ENCODE measurements around the gene ERC1.

ERC1 gene

DNA sequence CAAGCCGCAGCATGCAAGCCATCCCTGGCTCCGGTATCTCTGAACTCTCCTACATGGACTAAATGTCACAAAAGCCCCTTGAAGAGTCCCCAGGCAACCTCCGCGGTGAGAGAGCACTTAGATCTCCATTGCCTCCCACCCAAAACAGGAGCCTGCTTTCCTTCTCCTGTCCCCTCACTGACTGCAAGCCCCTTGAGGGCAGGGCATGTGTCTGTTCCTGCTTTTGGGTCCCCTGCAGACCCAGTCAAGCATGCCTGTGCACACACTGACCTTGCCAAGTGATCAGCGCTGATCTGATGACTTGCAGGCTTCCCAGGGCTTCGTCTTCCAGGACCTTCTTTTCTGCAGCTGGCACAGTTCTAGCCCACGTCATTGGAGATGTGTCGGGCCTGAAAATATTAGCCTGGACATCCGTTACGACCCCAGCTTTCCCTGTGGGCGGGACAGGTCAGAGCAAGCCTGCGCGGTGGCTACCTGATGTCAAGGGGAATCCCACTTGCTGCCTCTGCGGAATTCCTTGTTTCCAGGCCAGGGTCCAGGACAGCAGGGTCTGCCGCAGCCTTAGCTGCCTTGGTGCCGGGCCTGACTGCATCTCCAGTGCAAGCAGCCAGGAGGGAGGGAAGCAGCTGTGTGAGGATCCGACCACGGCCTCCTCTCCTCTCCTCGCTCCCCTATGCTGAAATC, 510.8 kb downstream of the ERC1 start:
- no peak for DNase-seq

DNA sequence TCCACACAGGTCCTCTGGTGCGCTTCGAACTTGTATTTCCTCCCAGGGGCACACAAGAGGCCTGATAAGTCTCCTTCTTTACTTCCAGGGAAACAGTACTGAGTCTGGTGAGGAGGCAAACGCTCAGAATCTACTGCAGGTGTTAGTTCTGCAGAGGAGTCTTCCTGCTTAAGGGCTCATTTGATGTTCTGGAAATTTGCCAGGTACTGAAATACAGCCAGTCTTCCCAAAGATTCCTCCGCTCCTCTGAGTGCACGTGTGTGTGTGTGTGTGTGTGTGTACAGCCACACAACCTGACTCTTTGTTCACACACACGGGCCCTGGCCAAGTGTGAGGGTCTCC, 511.3 kb downstream of the ERC1 start:
- no peak for DNase-seq

DNA sequence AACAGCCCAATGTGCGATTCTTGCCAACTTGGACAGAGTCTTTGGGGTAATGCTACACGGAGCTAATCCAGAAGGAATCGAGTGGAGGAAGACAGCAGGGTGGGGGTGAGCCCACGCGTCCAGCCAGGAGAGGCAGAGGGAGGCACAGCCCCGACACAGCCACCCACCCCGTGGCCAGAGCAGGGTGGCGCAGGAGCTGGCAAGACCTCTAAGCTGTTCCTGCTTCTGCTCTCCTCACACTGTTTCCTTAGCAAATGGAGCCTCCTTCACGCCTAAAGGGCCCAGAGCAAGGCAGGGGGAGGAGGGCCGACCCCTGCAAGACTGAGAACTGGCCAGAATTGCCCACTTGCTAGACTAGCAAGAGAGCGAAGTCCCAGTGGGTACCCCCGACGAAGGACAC, 511.8 kb downstream of the ERC1 start:
- DNase-seq: no peak

DNA sequence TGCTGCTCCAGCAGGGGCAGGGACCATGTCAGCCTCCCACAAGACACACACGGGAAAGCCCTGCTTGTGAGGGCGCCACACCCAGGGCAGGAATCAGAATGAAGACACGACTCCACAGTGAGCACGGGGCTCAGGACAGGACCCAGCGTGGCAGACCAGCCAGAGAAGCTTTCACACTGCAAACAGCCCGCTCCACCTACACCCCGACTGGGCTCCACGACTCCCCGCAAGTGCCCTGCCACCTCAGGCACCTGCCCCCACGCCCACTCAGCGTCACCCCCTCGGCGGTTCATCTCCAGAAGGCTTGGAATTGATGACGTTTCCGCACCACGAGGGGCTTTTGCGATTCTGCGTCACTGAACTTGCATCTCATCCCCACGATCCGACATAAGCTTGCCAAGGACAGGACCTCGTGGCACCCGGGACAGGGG, 512.3 kb downstream of the ERC1 start:
- no peak for DNase-seq

DNA sequence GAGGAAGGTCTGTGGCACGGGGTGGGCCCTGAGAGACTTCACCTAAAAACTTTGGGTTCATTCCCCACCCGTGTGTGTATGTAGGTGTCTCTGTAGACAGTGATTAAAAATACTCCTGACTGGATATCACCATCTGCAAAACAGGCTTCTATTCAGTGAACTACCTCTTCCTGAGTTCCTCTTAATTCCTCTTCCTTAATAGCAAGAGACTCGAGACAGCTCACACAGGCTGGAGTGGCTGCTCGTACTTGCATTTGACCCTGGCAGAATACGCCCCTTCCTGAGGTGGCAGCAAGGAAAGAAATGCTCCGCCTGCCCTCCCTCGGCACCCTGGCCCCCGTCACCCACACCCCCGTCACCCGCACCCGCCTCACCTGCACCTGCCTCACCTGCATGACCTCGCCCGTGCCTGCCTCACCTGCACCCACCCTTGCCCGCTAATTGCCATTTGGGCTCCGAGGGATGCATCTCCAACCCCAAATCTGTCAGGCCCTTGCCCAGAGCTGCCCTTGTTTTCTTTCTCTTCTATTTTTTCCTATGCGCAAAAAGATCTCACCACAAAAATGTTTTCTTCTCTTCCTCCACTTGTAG, 513.4 kb downstream of the ERC1 start:
- no peak for DNase-seq

DNA sequence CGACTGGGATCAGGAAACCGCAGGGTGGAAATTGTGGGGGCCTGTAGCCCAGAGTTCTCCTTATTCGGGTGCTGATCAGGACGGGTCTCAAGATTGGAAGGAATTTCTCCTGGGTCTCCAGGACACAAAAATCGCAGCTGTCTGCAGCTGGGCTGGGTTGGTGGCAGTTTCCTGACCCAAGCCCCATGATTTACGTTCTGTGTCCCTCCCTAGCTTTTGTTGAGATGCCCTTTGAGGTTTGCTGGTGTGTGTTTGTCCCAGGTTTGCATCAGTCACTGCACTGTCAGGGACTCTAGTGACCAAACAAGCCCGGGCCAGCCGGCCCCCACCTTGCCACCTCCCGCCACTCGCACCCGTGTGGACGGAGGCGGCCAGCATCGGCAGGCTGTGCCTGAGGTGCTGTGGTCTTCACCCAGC, 513.9 kb downstream of the ERC1 start:
- no peak for DNase-seq

DNA sequence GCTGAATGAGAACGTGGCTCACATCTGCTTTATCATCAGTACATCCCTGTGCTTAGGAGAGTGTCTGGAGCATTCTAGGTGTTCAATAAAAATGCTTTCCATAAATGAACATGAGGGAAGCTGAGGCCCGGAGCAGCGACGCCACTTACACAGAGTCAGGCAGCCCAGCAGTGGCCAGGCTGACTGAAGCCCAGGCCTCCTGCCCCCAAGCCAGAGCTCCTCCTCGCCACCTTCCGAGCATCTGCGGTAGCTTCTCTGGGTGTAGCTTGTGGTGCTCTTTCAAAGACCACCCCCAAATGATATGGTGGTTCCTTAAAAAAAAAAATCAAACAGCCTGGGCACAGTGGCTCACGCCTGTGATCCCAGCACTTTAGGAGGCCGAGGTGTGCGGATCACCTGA, 514.6 kb downstream of the ERC1 start:
- DNase-seq: no peak

DNA sequence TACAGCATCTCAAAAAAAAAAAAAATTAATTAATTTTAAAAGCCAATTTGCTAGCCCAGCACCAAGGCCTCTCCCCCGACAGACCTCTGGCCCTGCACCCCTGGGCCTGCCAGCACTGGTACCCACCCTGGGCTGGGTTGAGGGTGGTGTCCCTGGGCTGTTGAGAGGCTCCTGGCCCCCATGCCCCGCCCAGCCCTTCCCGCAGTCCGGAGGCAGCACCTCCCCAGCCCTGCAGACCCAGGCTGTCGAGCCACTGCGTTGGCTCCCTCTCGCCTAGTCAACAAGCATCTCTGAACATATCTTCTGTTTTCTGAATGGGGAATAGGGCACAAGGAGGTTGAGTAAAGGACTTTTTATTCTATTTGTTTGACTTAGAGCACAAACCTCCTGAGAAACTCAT, 516.3 kb downstream of the ERC1 start:
- no peak for DNase-seq

DNA sequence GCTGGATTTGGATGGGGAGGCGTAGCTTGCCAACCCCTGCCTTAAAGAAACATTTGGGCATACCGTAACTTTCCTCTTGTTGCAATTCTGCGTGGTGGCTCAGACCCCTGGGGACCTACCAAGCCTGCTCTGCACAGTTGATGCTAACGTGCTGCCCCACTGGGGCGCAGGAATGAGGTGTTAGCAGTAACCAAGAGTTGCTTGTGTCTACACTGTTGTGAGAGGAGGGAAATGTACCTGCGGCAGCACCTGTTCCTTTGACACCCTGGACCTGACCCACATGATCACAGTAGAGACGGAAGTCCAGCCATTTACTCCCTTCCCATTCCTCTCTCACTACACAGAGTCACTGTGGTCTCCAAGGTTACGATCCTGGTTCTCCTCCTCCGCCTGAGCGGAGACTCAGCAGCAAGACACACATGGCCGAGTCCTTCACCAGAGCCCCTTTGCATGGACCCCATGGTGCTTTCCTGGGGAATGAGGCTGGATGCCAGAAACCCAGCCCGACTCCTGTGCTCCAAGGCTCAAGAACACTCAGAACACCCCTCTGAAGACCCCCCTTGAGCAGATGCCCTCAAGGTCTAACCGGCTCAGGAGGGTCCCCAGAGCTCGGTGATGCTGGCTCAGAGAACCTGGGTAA, 518.5 kb downstream of the ERC1 start:
- no peak for DNase-seq

DNA sequence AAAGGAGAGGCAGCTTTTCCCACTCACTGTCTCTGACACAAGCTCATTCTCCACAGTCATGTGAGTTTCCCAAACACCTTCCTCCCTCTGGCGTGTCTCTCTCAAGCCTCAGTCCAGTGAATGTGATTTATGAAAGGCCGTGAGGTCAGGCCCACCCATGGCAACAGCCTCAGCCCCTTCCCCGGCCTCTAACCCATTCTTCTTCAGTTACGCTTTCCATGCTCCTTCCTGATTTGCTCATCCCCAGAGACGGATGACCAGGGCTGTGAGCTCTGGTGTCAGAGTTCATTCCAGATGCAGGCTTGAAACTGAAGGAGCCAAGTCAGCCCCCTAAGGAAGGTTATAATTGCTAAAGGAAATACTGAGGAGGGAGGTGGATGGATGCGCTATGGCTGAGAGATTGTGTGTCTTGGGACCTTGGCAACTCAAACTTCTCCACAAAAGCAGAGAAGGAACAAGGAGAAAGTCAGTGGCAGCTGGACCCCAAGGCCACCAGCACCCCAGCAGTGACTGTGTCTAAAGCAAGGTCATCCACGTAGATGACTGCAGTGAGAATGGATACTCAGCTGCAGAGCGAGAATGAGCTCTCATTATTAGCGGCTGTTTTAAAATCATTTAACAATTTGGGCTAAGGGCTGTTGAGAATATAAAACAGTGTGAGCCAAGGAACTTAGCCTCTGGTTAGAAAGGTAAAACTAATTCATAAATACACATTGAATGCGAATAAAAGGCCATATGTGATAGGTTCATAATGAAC, 519.2 kb downstream of the ERC1 start:
- DNase-seq: no peak

DNA sequence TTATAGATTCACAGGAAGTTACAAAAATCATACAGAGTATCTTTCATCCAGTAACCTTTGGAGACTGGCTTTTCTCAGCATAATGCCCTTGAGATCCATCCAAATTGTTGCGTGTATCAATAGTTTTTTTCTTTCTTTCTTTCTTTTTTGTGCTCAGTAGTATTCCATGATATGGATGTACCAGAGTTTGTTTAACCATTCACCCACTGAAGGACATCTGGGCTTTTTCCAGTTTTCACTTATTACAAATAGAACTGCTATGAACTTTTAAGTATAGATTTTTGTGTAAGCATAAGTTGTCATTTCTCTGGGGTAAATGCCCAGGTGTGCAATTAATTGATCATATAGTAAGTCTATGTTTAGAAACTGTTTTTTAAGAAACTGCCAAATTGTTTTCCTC, 524.0 kb downstream of the ERC1 start:
- DNase-seq: no peak

DNA sequence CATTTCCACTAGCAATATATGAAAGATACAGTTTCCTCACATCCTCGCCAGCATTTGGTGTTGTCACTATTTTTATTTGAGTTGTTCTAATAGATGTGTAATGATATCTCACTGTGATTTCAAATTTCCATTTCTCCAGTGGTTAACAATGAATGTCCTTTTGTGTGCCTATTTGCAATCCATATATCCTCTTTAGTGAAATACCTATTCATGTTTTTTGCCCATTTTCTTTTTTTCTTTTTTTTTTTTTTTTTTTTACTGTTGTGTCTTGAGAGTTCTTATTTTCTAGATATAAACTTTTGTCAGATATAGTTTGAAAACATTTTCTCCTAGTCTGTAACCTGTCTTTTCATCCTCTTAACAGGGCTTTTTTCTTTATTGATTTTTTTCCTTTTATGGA, 524.4 kb downstream of the ERC1 start:
- DNase-seq: no peak

DNA sequence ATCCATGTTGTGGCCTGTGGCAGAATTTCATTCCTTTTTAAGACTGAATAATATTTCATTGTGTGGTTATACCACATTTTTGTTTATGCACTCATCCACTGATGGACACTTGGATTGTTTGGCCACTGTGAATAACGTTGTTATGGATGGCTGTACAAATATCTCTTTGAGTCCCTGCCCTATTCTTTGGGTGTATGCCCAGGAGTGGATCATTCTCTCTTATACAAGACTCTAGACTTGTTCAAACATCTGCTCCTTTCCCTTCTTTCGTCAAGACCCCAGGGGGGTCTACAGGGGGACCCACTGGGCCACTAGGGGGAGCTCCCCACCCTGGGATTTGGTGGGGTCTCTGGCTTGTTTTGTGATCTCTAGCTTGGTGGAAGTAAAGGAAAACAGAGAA, 526.0 kb downstream of the ERC1 start:
- no peak for DNase-seq

DNA sequence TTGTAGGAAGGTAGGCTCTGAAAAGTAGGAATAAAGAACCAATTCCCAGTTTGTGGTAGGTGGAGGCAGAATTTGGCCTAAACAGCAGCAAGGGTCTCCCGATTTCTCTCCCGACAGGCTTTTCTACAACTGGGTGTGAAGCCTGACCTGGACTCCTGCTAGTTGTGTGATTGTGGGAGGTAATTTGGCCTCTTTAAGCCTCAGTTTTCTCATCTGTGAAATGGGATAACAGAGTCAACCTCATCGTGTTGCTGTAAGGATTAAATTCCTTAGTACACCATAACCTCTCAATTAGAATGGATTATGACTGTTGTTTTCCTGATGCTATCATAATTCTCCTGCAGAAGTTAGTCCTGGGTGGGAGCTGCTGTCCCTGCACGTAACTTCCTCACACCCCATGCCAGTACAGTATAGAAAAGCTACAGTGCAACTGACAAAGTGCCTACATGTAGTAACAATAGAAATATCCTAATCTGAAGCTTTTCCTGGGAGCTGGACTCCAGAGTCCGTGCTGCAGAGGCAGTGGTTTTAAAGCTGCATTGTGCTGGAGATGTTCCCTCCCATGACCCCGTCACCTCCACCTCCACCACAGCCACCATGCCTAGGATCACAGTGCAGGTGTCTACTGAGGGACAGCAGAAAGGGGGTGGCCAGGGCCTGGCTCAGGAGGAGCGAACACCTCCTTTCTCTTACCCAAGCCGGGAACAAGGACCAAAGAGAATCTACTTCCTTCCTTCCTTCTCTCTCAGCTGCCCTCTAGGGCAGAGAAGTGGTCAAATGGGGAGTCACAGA, 526.9 kb downstream of the ERC1 start:
- no peak for DNase-seq

DNA sequence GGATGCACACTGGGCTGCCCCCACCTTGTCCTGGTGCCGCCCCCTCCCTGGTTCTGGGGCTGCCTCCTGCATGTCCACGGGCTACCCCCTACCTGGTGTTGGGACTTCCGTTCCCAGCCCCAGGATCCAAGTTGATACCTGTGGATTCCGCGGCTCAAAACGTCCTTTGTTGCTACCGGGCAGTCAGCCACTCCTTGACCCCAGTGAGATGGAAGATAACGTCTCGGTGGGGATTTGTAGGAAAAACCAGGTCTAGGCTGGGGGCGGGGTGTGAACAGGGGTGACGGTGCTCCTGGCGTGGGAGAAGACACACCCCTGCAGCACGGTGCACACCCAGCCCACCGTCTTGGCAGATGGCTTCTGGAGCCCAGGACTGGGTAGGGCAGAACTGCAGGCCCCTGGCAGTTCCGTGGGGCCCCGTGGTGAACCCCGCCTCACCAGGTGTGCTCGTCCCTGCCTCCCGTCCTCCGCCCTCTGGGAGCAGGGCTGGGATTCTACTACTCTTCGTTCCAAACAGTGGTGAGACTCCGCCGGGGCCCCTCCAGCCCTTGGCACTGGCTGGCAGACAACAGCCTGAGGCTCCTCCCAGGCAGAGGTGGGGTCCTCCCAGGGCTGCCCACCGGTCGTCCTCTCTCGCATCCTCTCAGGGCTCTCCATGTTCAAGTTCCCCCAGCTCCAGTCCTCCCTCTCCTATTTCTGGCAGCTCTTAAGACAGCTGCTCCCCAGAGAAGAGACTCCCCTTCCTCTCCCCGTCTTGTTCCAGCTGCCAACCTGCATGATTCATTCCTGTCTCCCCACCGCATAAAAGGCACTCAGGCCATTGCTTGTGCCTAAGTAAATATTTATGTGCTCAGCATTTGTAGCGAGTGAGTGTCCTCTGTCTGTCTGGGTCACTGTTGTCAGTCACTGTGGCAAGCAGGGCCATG, 527.8 kb downstream of the ERC1 start:
- DNase-seq: no peak

DNA sequence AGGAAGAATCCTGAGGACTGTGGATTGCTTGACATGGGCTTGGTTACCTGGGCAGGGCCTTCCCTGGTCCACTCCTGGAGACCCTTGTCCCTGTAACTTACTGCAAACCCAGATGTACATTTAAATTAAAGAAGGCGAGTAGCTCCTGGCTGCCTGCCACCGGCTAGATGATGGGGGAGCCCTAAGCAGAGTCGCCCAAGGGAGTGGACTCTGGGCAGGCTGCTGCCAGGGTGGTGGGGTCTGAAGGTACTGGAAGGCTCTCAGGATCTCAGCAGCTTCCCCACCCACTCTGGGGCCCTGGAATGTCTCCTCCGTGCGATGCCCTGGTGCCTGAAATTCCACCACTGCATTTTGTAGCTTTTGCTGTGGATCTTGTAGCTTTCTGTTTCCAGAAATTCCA, 528.6 kb downstream of the ERC1 start:
- DNase-seq: no peak

DNA sequence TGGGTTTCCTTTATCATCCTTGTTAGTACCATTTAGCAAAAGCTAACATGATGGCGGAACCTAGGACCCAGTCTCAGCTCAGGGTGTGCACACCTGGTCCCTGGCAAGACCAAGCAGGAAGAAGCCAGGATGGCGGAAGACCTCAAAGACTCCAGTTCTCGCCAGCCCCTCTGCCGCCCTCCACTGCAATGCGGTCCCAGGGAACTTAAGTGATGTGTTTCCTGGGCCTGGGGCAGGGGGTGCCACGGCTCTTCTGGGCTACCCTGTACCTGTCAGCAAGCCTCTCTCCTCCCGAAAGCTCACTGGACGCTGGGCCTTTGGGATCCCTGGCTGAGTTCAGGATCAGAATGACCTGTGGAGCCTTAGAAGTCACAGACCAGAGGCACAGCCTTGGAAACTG, 532.0 kb downstream of the ERC1 start:
- no peak for DNase-seq

DNA sequence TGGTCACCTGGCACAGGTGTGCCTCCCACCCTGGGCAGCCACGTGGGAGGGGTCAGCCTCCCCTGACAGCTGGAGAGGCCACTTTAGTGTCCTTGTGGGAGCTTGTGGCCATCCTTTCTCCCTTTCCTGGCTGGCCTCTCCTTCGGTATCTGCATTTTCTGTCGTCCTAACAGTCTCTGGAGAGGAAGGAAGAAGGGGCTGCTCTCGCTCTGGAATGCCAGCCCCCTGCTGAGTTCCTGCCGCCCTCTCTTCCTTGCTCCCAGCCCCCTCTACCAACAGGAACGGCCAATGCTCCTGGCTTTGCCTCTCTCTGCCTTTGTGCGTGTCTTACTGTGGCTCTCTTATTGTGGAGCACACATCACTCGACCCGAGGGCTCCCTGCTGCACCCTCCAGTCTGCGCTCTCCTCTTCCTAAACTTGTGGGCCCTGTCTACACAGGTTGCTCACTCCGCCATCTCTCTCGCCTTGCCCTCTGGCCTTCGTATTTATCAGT, 532.6 kb downstream of the ERC1 start:
- no peak for DNase-seq

DNA sequence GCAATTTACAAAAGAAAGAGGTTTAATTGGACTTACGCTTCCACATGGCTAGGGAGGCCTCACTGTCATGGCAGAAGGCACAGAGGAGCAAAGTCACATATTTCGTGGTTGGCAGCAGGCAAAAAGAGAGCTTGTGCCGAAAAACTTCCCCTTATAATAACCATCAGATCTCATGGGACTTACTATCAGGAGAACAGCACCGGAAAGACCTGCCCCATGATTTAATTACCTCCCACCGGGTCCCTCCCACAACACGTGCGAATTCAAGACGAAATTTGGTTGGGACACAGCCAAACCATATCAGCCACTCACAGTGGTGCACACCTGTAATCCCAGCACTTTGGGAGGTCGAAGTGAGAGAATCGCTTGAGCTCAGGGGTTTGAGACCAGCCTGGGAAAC, 534.8 kb downstream of the ERC1 start:
- DNase-seq: no peak

DNA sequence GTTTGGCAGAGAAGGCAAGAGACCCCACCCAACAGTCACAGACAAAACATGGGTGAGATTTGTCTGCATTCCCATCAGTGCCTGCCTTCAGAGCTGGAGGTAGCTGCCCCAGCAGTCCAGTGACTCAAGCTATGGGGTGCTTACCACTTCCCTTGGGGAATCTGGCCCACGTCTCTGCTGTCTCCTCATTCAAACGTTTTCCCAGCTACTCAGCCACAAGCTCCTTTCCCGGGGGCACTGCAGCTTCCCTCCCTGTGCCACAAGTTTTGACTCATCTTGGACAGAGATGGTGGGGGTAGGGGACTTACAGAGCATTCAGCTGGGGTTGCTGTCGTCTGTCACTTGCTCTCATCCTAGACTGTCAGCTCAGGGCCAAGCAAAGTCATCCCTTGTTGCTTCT, 536.8 kb downstream of the ERC1 start:
- no peak for DNase-seq

DNA sequence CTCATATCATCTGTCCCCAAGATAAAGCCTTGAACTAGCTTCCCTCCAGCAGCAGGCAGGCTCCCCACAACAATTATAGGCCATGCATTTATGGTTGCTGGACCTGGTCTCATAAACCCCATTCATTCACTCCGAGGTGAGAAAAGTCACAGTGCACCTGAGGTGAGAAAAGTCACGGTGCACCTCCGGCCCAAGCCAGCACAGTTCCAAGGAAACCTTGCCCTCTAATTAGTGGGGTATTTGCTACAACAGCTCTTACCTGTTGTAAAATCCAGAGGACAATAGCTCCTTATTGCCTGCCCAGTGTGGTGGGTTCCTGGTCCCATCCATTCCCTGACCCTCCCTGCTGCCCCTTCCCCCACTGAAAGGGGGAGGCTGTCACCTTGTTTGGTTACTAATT, 537.8 kb downstream of the ERC1 start:
- DNase-seq: no peak

All from activated T-cell treated with anti-CD3 and anti-CD28 coated beads for 4 hours (primary cell).